Ovary (tissue), 9 donors: Measurements from ENCODE around the gene TNIK. TPM values are rescaled to one million over a fixed set of nuclear protein-coding genes. Genes with fewer than 3 reads are reported as not detected.

ENCODE experiments used
- DNase-seq, 5 donors: peaks; one replicate each; pipeline ENCODE4 v3.0.0-alpha.2; 2019 to 2020
- H3K27ac ChIP-seq, 2 donors: fragments of 200-600 bp; one replicate each; pipeline versions ENCODE4 v1.5.1 to v1.8.0; 2019 to 2022
- H3K27me3 ChIP-seq: fragments of 200-600 bp; one replicate; pipeline ENCODE4 v1.8.0; 2022
- H3K36me3 ChIP-seq: fragments of 200-600 bp; sonication (generic); one replicate; pipeline ENCODE4 v1.5.1; 2019
- H3K4me1 ChIP-seq: one replicate; pipeline ENCODE4 v1.8.1; 2013; ENCODE audit warnings: mild to moderate bottlenecking, moderate library complexity; ENCODE audit not compliant: insufficient read depth
- H3K4me3 ChIP-seq: fragments of 200-600 bp; sonication (generic); one replicate; pipeline ENCODE4 v1.5.1; 2017
- H3K9me3 ChIP-seq, 2 donors: fragments of 200-600 bp in 1 of 2; sonication (generic) in 1 of 2; one replicate each; pipeline versions ENCODE4 v1.5.1 to v1.8.1; 2013 to 2019; ENCODE audit warnings: mild to moderate bottlenecking in 1 of 2, moderate library complexity in 1 of 2
- EP300 ChIP-seq: sonication (generic); formaldehyde crosslinking; IDR thresholded peaks from one replicate; pipeline ENCODE4 v1.6.1; 2017; ENCODE audit warnings: antibody characterized with exemption
- POLR2A ChIP-seq: fragments of 450-650 bp; IDR thresholded peaks from one replicate; pipeline ENCODE4 v1.6.1; 2017; ENCODE audit warnings: antibody characterized with exemption, mild to moderate bottlenecking, moderate library complexity
- WGBS, 3 donors: extraction: QIAGEN DNeasy Blood & Tissue Kit in 1 of 3; methylation state at CpG; one replicate each; pipeline versions ENCODE4 v1.1.5 to v1.1.7; 2013 to 2017; 5-methylcytosine and 5-hydroxymethylcytosine counted together
- intact Hi-C, 4 donors: fragments of 100-400 bp; cut with DNase I; formaldehyde crosslinking; loops; one replicate each; pipeline versions ENCODE4 v1.11.0 to v1.15.1; 2022 to 2023
- polyA plus RNA-seq, 2 donors: library from polyadenylated mRNA; stranded (reverse); fragments of 200-250 nt in 1 of 2; fragments of 350-450 nt in 1 of 2; fragmentation: Illumina TruSeq in 1 of 2; extraction: RNeasy Lipid Tissue Mini Kit (QIAGEN cat#74804) in 1 of 2; gene quantifications; one replicate each; pipeline ENCODE4 v1.2.3, GENCODE V29; 2013 to 2014
- total RNA-seq, 7 donors: library from RNA; depleted of rRNA in 2 of 7; stranded (reverse); fragments of >200 nt in 2 of 7; fragmentation: NEBNext Ultra II Directional in 3 of 7; extraction: Animal tissue kit (Norgen Biotek cat#: 25700) in 3 of 7; gene quantifications; one replicate each; pipeline versions ENCODE4 v1.1.0 to v1.2.4, GENCODE V29; 2016 to 2023
- TF ChIP-seq, protein P1 (sequence below), 3 donors: fragments of 450-650 bp in 2 of 3; fragments of 200-600 bp in 1 of 3; IDR thresholded peaks; one replicate each; pipeline versions ENCODE4 v1.5.1 to v1.8.0; 2016 to 2022; ENCODE audit warnings: antibody characterized with exemption in 3 of 3, mild to moderate bottlenecking in 1 of 3
- donor health status: DM: no; HTN: no; CAD: no; lungs with moderate emphysema.
- donor health status: DM: no; HTN: no; CAD: no.
- donor health status: Bipolar disorder and iron deficiency.
- donor health status: DM: yes; HTN: yes; CAD: no.
- donor health status: DM: no; HTN: no; CAD: no.
- donor health status: DM: yes; HTN: yes; CAD: no.

TNIK gene
- total and polyA plus RNA-seq, 9 donors: 1.1 to 9.5 (median 4.5) TPM

DNA sequence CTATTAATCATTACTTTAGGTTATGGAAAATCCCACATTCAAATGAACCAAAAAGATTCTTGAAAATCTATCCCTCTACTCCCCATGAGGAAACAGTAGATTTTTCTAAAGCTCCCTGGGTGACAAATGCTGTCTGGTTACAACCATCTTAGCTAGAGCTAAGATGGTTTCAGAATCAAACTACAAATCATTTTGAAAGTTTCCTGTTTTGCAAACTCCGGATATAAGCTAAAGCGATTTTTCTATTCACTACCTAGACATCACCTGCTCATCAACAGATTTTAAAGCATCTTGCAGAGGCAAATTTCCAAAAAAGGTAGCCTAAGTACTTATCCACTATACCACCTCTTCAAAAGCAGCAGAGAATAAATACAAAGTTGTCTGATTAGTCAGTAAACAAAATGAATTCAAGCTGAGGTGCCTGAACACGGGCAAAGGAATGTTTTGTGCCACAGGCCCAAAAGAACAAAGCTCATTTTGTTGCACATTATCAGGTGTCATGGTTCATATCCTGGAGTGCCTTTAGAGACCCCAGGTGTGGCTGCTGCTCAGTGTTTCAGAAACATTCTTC is 204.9 kb downstream of the TNIK start:
- Histone ChIP-seq H3K36me3 (no peaks in the 10 kb centered on the region), H3K27ac (no peak overlapping the region), H3K4me3 (no peak overlapping the region), H3K9me3 (no peaks in the 10 kb centered on the region), H3K4me1 (no peaks in the 10 kb centered on the region), H3K27me3 (no peaks in the 10 kb centered on the region)
- TF ChIP-seq POLR2A: no peak
- no peak for TF ChIP-seq EP300
- TF ChIP-seq, protein P1, sequence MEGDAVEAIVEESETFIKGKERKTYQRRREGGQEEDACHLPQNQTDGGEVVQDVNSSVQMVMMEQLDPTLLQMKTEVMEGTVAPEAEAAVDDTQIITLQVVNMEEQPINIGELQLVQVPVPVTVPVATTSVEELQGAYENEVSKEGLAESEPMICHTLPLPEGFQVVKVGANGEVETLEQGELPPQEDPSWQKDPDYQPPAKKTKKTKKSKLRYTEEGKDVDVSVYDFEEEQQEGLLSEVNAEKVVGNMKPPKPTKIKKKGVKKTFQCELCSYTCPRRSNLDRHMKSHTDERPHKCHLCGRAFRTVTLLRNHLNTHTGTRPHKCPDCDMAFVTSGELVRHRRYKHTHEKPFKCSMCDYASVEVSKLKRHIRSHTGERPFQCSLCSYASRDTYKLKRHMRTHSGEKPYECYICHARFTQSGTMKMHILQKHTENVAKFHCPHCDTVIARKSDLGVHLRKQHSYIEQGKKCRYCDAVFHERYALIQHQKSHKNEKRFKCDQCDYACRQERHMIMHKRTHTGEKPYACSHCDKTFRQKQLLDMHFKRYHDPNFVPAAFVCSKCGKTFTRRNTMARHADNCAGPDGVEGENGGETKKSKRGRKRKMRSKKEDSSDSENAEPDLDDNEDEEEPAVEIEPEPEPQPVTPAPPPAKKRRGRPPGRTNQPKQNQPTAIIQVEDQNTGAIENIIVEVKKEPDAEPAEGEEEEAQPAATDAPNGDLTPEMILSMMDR (IDR thresholded peaks at IDR 0.05): no peak
- DNase-seq: no peak
- WGBS, 3 donors: 80 to 89% (median 85%) methylated on average over 3 of the region's 3 CpGs
- intact Hi-C loops: no loop called here

DNA sequence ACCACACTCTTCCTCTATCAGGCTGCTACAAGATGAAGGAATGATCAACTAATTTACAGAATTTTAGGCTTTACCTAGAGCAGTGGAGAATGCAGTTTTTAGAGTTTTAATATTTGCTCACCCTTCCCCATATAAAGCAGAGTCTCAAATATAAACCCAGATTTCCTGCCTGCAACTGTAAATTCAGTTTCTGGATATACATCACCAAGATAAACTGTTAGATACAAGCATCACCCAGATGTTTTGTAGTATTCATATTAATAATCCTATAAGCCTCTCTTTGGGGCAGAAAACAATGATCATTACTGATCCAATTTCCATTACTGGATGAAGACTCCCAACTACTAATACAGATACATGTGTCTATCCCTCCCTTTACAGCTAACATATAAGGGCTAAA is 205.9 kb downstream of the TNIK start:
- DNase-seq: no peak
- intact Hi-C loops: no loop called here

DNA sequence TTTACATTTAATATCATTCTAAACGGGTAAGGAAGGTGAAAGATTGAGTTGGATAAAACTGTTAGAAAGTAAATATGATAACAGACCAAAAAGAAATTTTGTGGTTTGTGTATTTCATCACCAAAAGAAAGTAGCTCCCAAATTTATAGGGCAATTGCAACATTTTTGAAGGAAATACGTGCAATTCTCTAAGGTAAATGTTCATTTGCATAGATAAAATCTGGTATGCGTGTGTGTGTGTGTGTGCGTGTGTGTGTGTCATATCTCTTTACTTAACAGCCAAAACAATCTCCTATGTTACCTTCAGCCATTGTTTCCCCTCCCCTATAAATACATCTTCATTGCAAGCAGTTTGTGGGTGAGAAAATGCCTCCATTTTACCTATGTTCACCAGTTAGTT is 208.4 kb downstream of the TNIK start:
- no peaks in the 10 kb centered on the region for H3K4me1 ChIP-seq
- no peak for DNase-seq
- WGBS, 3 donors: 78 to 93% (median 89%) methylated on average over 4 of the region's 4 CpGs
- H3K27me3 ChIP-seq: no peaks in the 10 kb centered on the region
- no peaks in the 10 kb centered on the region for H3K9me3 ChIP-seq
- no peak overlapping the region for H3K27ac ChIP-seq
- no peak overlapping the region for H3K4me3 ChIP-seq
- intact Hi-C loops: no loop called here
- H3K36me3 ChIP-seq: no peaks in the 10 kb centered on the region
- TF ChIP-seq, protein P1 (IDR thresholded peaks at IDR 0.05): no peak
- TF ChIP-seq POLR2A (no peak), EP300 (no peak)

More for the DNA sequence above, 205.9 kb downstream of the TNIK start:
- TF ChIP-seq, protein P1 (IDR thresholded peaks at IDR 0.05): no peak
- TF ChIP-seq EP300 (no peak), POLR2A (no peak)
- no peaks in the 10 kb centered on the region for H3K9me3 ChIP-seq
- no peaks in the 10 kb centered on the region for H3K4me1 ChIP-seq
- H3K4me3 ChIP-seq: no peak overlapping the region
- no peaks in the 10 kb centered on the region for H3K27me3 ChIP-seq
- no peaks in the 10 kb centered on the region for H3K36me3 ChIP-seq
- no peak overlapping the region for H3K27ac ChIP-seq

DNA sequence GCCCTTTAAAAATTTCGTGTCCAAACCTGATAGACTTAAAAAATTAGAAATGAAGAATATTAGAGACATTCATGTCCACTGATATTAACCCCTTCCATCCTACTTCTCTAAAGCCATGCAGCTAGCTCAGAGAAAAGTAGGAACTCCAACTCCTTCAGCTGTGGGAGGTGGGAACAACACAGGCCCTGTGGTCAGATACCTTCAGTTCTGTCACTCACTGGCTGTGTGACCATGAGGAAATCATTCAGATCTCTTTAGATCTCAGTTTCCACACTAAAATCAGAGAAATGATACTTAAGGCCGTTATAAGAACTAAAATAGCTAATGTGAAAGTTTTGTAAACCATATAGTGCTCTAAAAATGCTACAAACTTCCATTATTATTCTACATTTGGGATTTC is 209.8 kb downstream of the TNIK start:
- Histone ChIP-seq H3K27me3 (no peaks in the 10 kb centered on the region), H3K27ac (no peak overlapping the region), H3K36me3 (no peaks in the 10 kb centered on the region), H3K4me1 (no peaks in the 10 kb centered on the region), H3K9me3 (no peaks in the 10 kb centered on the region), H3K4me3 (no peak overlapping the region)
- no peak for DNase-seq
- WGBS, 3 donors: 85 to 92% (median 87%) methylated on average over 2 of the region's 2 CpGs
- no peak for TF ChIP-seq EP300
- no peak for TF ChIP-seq POLR2A
- TF ChIP-seq, protein P1 (IDR thresholded peaks at IDR 0.05): no peak
- intact Hi-C loops: no loop called here
